A673 (cell line): ENCODE results near the gene ZSWIM6.

Source experiments
- CTCF ChIP-seq: fragments of 300-800, 200-600 bp; sonication (generic); conservative IDR thresholded peaks from 2 replicates; pipeline ENCODE4 v1.5.1; 2017; ENCODE audit warnings: low read depth, mild to moderate bottlenecking, antibody characterized with exemption, low read length, moderate library complexity, mixed read lengths
- EZH2 ChIP-seq: fragments of 200-600 bp; sonication (generic); IDR thresholded peaks from 2 replicates; pipeline ENCODE4 v1.6.1; 2017; ENCODE audit warnings: borderline replicate concordance, low read depth, mild to moderate bottlenecking, mixed read lengths, antibody characterized with exemption, low read length; ENCODE audit not compliant: poor library complexity, severe bottlenecking

GRCh38 chr5:61474746-61475145 lies 142.7 kb downstream of the ZSWIM6 start:
- no peak for TF ChIP-seq CTCF
- TF ChIP-seq EZH2: no peak
